ENCODE measurements around the gene GARNL3. TPM values are rescaled to one million over a fixed set of nuclear protein-coding genes. Genes with fewer than 3 reads are reported as not detected.
A peak's percentile ranks its signal among the peaks of the same experiment; 100 is the strongest.

The GARNL3 gene
- total and polyA plus RNA-seq, 12 donors, result 12.2 to 43.2 (median 28.6) TPM

- TF ChIP-seq, protein P1, sequence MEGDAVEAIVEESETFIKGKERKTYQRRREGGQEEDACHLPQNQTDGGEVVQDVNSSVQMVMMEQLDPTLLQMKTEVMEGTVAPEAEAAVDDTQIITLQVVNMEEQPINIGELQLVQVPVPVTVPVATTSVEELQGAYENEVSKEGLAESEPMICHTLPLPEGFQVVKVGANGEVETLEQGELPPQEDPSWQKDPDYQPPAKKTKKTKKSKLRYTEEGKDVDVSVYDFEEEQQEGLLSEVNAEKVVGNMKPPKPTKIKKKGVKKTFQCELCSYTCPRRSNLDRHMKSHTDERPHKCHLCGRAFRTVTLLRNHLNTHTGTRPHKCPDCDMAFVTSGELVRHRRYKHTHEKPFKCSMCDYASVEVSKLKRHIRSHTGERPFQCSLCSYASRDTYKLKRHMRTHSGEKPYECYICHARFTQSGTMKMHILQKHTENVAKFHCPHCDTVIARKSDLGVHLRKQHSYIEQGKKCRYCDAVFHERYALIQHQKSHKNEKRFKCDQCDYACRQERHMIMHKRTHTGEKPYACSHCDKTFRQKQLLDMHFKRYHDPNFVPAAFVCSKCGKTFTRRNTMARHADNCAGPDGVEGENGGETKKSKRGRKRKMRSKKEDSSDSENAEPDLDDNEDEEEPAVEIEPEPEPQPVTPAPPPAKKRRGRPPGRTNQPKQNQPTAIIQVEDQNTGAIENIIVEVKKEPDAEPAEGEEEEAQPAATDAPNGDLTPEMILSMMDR (IDR thresholded peaks at IDR 0.05), result no peak
- no peak for TF ChIP-seq POLR2A (IDR thresholded peaks at IDR 0.05)
- H3K36me3 ChIP-seq (replicated peaks in 1 of 2), result peaks cover 0 to 3% of the 10 kb centered on the region in 2 donors
- H3K27ac ChIP-seq, result no peak overlapping the region
- no peaks in the 10 kb centered on the region for H3K9me3 ChIP-seq (replicated peaks in 1 of 3)
- H3K4me1 ChIP-seq (replicated peaks in 1 of 2), result no peaks in the 10 kb centered on the region
- no peak overlapping the region for H3K4me3 ChIP-seq
- no peak for DNase-seq
- WGBS, 4 donors, result 69 to 82% (median 75%) methylated on average over 2 of the region's 2 CpGs
- H3K27me3 ChIP-seq, result no peaks in the 10 kb centered on the region
- intact Hi-C loops (cut with DNase I), result no loop called here
Observed at GRCh38 chr9:127320115-127320378, 55.5 kb downstream of the GARNL3 start.

GRCh38 chr9:127323393-127323792 lies 58.8 kb downstream of the GARNL3 start:
- TF ChIP-seq, protein P1 (IDR thresholded peaks at IDR 0.05), result no peak
- TF ChIP-seq POLR2A (IDR thresholded peaks at IDR 0.05), result no peak
- 87 to 92% (median 88%) methylated on average over 5 of the region's 5 CpGs for WGBS, 4 donors
- Histone ChIP-seq H3K27me3 (no peaks in the 10 kb centered on the region), H3K36me3 (replicated peaks in 1 of 2) (no peaks in the 10 kb centered on the region), H3K4me3 (no peak overlapping the region), H3K9me3 (replicated peaks in 1 of 3) (no peaks in the 10 kb centered on the region), H3K27ac (no peak overlapping the region), H3K4me1 (replicated peaks in 1 of 2) (no peaks in the 10 kb centered on the region)
- DNase-seq, result no peak
- intact Hi-C loops (cut with DNase I), result no loop called here

GRCh38 chr9:127330501-127330900 lies 65.9 kb downstream of the GARNL3 start:
- no peak for DNase-seq
- no peak for TF ChIP-seq POLR2A (IDR thresholded peaks at IDR 0.05)
- TF ChIP-seq, protein P1 (IDR thresholded peaks at IDR 0.05), result no peak
- Histone ChIP-seq H3K4me1 (replicated peaks in 1 of 2) (peaks cover 3 to 6% of the 10 kb centered on the region in 2 donors), H3K27me3 (no peaks in the 10 kb centered on the region), H3K4me3 (no peak overlapping the region), H3K36me3 (replicated peaks in 1 of 2) (no peaks in the 10 kb centered on the region), H3K27ac (no peak overlapping the region), H3K9me3 (replicated peaks in 1 of 3) (no peaks in the 10 kb centered on the region)
- intact Hi-C loops (cut with DNase I), result no loop called here
- WGBS, 4 donors, result 85 to 93% (median 87%) methylated on average over 5 of the region's 5 CpGs

DNA sequence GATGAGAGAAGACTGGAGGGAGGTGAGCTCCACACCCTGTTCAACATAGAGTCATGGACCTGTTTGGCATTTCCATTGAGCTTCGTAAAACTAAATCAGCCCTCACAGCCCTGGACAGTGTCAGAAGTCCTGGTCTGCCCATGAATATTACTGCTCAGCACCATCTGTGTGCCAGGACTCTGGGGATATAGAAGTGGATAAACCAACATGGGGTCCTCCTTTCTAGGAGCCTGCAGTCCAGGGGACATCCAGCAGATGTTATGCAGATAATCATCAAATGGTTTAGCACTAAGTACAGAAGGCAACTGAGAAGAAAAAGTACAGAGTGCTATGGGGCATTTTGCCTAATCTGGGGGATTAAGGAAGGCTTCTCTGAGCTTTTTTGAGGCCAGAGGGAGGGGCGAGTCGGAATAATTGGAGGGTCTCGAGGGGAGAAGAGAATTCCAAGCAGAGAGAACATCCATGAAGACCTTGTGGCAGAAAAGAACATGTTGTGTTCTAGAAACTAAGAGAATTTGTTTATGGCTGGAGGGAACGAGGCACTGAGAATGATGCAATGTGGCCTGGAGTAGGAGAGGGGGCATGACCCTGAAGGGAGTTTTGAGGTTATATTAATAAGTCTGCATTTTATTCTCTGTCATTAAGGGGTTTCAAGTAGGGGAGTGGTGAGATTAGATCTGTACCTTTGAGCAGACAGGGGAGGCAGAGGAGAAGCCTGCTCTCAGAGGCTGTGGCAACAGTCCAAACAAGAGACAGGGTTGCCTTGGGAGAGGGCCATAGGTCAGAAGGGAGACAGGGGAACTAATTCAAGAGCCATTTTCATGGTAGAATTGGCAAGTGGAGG lies 68.9 kb downstream of the GARNL3 start:
- TF ChIP-seq, protein P1 (IDR thresholded peaks at IDR 0.05), result no peak
- TF ChIP-seq POLR2A (IDR thresholded peaks at IDR 0.05), result no peak
- Histone ChIP-seq H3K9me3 (replicated peaks in 1 of 3) (no peaks in the 10 kb centered on the region), H3K27me3 (no peaks in the 10 kb centered on the region)

More for the DNA sequence above, 68.9 kb downstream of the GARNL3 start:
- H3K4me3 ChIP-seq, result no peak overlapping the region
- H3K36me3 ChIP-seq (replicated peaks in 1 of 2), result no peaks in the 10 kb centered on the region
- peaks cover 16 to 25% of the 10 kb centered on the region in 2 donors for H3K4me1 ChIP-seq (replicated peaks in 1 of 2)
- peak overlapping the region in 1 of 5 donors; percentile 20 for H3K27ac ChIP-seq
- peak in 3 of 7 donors; percentile 27 to 34 (median 34) for DNase-seq
- WGBS, 4 donors, result 57 to 73% (median 66%) methylated on average over 4 to 5 of the region's 5 CpGs
- intact Hi-C loops (cut with DNase I), result no loop called here
